Ascending aorta (tissue), 2 donors: ENCODE measurements around the gene MCC. TPM values are rescaled to one million over a fixed set of nuclear protein-coding genes. Genes with fewer than 3 reads are reported as not detected.

Experiments used
- DNase-seq, 2 donors: peaks; one replicate each; pipeline ENCODE4 v3.0.0-alpha.2; 2019; ENCODE audit warnings: low spot score in 2 of 2
- H3K27ac ChIP-seq, 2 donors: fragments of 200-600 bp; sonication (generic); one replicate each; pipeline ENCODE4 v1.5.1; 2016 to 2017; ENCODE audit warnings: mild to moderate bottlenecking in 1 of 2
- H3K27me3 ChIP-seq: fragments of 200-600 bp; sonication (generic); one replicate; pipeline ENCODE4 v1.5.1; 2017
- H3K36me3 ChIP-seq, 2 donors: fragments of 200-600 bp; sonication (generic); one replicate each; pipeline ENCODE4 v1.5.1; 2016
- H3K4me1 ChIP-seq, 2 donors: fragments of 200-600 bp; sonication (generic); one replicate each; pipeline ENCODE4 v1.5.1; 2016 to 2017; ENCODE audit warnings: mild to moderate bottlenecking in 1 of 2
- H3K4me3 ChIP-seq, 2 donors: fragments of 200-600 bp; sonication (generic); one replicate each; pipeline ENCODE4 v1.5.1; 2016 to 2017; ENCODE audit warnings: mild to moderate bottlenecking in 1 of 2
- H3K9me3 ChIP-seq, 2 donors: fragments of 200-600 bp; sonication (generic); one replicate each; pipeline ENCODE4 v1.5.1; 2016
- intact Hi-C: fragments of 100-400 bp; cut with DNase I; formaldehyde crosslinking; loops from one replicate; pipeline ENCODE4 v1.15.1; 2023
- total RNA-seq: library from RNA; depleted of rRNA; stranded (reverse); fragments of >200 nt; gene quantifications from one replicate; pipeline ENCODE4 v1.1.0, GENCODE V29; 2016
- TF ChIP-seq, protein P1 (sequence below), 3 experiments: fragments of 200-600 bp in 2 of 3; fragments of 450-650 bp in 1 of 3; sonication (generic) in 2 of 3; IDR thresholded peaks; one replicate each; pipeline ENCODE4 v1.5.1; 2016 to 2019; ENCODE audit warnings: antibody characterized with exemption in 3 of 3, mild to moderate bottlenecking in 1 of 3, moderate library complexity in 1 of 3

MCC gene
- total RNA-seq, 1 donor from 2014 or later, result 67.9 TPM

DNA sequence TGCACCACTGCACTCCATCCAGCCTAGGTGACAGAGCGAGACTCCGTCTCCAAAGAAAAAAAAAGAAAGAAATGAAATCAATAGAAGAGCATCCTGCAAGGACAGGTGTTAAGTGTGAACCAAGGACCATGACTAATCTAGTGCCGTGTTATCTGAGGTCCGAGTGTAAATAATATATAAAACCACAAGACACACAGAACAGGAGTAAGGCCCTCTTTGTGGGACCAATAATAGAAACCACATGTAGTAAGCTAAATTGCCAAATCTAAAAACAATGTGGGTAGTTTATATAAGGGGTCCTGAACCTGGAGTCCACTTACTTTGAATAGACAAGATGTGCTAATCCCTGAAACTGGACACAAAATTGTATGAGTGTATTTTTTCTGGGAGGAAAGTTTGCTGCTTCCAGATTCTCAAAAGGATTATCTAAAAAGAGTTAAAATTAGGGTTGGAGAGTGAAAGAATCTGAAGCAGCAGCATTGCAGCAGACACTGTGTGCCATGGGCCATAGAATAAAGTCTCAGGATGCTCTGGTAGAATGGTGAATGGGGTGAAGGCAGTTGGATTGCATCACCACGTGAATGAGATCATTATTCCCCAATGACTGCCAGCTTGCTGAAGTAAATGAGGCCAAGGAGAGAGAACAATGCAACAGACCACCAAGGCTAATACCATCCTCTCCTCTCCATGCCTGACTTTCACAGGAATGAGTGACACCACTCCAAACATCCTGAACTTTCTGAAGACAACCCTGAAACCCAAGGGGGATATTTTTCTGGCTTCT lies 288.9 kb downstream of the MCC start:
- no peaks in the 10 kb centered on the region for H3K27me3 ChIP-seq
- H3K9me3 ChIP-seq, result no peaks in the 10 kb centered on the region
- DNase-seq, result no peak
- no peaks in the 10 kb centered on the region for H3K4me1 ChIP-seq
- intact Hi-C loops, result no loop called here
- H3K27ac ChIP-seq, result no peak overlapping the region
- no peak overlapping the region for H3K4me3 ChIP-seq
- no peaks in the 10 kb centered on the region for H3K36me3 ChIP-seq
- TF ChIP-seq, protein P1, sequence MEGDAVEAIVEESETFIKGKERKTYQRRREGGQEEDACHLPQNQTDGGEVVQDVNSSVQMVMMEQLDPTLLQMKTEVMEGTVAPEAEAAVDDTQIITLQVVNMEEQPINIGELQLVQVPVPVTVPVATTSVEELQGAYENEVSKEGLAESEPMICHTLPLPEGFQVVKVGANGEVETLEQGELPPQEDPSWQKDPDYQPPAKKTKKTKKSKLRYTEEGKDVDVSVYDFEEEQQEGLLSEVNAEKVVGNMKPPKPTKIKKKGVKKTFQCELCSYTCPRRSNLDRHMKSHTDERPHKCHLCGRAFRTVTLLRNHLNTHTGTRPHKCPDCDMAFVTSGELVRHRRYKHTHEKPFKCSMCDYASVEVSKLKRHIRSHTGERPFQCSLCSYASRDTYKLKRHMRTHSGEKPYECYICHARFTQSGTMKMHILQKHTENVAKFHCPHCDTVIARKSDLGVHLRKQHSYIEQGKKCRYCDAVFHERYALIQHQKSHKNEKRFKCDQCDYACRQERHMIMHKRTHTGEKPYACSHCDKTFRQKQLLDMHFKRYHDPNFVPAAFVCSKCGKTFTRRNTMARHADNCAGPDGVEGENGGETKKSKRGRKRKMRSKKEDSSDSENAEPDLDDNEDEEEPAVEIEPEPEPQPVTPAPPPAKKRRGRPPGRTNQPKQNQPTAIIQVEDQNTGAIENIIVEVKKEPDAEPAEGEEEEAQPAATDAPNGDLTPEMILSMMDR (IDR thresholded peaks at IDR 0.05), result no peak

DNA sequence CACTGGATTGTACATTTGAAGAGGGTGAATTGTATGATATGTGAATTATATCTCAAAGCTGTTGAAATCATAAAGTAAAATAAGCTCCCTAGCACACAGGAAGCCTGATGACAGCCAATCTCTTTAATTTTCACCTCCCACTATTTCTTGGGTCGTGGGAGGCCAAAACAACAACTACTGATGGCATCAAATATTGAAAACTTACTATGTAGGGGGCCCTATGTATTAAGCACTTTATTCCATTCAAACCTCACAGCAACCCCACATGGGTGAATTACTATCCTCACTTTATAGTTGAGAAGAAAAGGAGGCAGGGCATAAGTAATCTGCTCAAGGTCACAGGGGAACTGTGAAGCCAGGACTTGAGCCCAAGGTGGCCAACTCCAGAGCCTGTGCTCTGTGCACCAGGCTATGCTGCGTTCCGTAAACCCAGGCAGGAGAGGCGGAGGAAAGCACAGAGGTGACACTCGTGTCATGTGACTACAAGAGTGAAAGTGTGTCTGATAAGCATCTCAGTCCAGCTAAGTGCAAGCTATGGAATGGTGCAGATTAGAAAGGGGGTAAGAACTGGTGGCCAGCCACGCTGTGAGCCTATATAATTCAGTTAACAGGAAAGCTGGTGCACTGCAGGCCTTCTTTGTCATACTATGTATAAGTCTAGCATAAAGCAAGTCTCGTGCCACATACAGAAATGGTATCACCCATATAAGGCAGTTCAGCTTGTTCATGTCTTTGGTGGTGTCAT lies 290.6 kb downstream of the MCC start:
- no peak for DNase-seq
- Histone ChIP-seq H3K27ac (no peak overlapping the region), H3K9me3 (peaks cover 0 to 4% of the 10 kb centered on the region in 2 donors), H3K4me3 (no peak overlapping the region), H3K36me3 (no peaks in the 10 kb centered on the region), H3K27me3 (no peaks in the 10 kb centered on the region), H3K4me1 (no peaks in the 10 kb centered on the region)
- TF ChIP-seq, protein P1 (IDR thresholded peaks at IDR 0.05), result no peak
- intact Hi-C loops, result no loop called here

DNA sequence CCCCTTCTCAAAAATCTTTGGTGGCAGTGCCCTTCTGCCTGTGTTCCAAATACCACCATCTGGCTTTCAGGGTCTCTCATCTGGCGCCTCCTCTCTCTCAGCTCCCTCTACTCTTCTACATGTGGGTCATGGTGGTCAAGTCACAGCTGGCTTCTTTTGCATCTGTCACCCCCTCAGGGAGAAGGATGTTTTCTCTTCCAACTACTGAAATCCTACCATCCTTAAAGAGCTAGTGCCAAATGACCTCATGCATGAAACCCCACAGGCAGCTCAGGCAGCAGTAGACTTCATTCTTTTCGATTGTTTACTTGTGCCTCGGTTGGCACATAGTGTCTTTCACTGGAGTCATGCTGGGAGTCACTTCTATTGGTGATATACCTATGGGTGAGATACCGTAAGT lies 292.5 kb downstream of the MCC start:
- no peaks in the 10 kb centered on the region for H3K36me3 ChIP-seq

DNA sequence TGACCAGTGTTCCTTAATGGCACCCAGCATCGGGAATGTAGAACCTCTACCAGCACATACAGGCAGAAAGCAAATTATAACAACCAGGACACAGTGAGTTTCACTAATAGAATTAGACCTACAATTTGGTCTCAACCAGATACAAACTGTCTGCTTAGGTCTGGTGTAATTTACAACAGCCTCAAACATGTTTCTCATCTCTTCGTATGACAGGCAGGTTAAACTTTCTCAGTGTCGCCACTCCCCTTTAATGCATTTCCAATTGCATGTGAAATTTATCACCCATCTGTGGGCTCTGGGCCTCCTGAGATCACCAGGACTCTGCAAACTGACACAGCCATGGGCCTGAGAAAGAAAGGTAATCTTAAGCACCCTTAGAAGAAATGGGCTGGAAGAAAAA lies 293.0 kb downstream of the MCC start:
- Histone ChIP-seq H3K4me1 (no peaks in the 10 kb centered on the region), H3K27me3 (no peaks in the 10 kb centered on the region), H3K4me3 (no peak overlapping the region), H3K27ac (no peak overlapping the region), H3K9me3 (peaks cover 0 to 5% of the 10 kb centered on the region in 2 donors), H3K36me3 (no peaks in the 10 kb centered on the region)
- intact Hi-C loops, result no loop called here
- TF ChIP-seq, protein P1 (IDR thresholded peaks at IDR 0.05), result no peak
- DNase-seq, result no peak

More for the DNA sequence above, 292.5 kb downstream of the MCC start:
- Histone ChIP-seq H3K9me3 (peaks cover 0 to 5% of the 10 kb centered on the region in 2 donors), H3K27ac (no peak overlapping the region), H3K27me3 (no peaks in the 10 kb centered on the region), H3K4me3 (no peak overlapping the region), H3K4me1 (no peaks in the 10 kb centered on the region)
- no peak for DNase-seq
- intact Hi-C loops, result no loop called here
- TF ChIP-seq, protein P1 (IDR thresholded peaks at IDR 0.05), result no peak

DNA sequence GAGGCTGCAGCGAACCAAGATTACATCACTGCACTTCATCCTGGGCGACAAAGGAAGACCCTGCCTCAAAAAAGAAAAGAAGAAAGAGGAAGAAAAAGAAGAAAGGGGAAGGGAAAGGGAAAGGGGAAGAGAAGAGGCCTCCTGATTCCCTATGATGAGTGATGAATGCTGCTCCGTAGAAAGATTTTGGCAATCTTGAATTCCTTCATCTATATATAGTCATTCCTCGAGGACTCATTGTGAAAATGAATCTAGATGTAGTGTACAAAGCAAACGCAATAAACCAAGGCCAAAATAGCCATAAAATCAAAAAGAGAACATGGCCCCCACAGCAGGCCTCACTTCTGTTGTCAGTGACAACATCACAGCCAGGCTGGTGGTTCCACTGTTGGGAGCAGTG lies 293.7 kb downstream of the MCC start:
- intact Hi-C loops, result no loop called here
- no peak for DNase-seq
- H3K4me1 ChIP-seq, result no peaks in the 10 kb centered on the region

More for the DNA sequence above, 293.7 kb downstream of the MCC start:
- no peak overlapping the region for H3K27ac ChIP-seq
- peaks cover 0 to 5% of the 10 kb centered on the region in 2 donors for H3K9me3 ChIP-seq
- TF ChIP-seq, protein P1 (IDR thresholded peaks at IDR 0.05), result no peak
- H3K36me3 ChIP-seq, result no peaks in the 10 kb centered on the region
- no peak overlapping the region for H3K4me3 ChIP-seq
- no peaks in the 10 kb centered on the region for H3K27me3 ChIP-seq
